Endodermal cell (in vitro differentiated cells): ENCODE measurements around the gene DCP2. TPM values are rescaled to one million over a fixed set of nuclear protein-coding genes. Genes with fewer than 3 reads are reported as not detected.

ENCODE experiments used
- DNase-seq: peaks from one replicate; pipeline ENCODE4 v3.0.0-alpha.2; 2017
- H3K27ac ChIP-seq: 2 replicates; pipeline ENCODE4 v1.5.1; 2013; ENCODE audit warnings: mild to moderate bottlenecking, low read depth, low read length, moderate library complexity
- H3K27me3 ChIP-seq: 2 replicates; pipeline ENCODE4 v1.6.1; 2013; ENCODE audit warnings: mild to moderate bottlenecking, low read length, moderate library complexity; ENCODE audit not compliant: insufficient read depth, control insufficient read depth, poor library complexity, severe bottlenecking
- H3K36me3 ChIP-seq: 2 replicates; pipeline ENCODE4 v1.7.0; 2013; ENCODE audit warnings: mild to moderate bottlenecking, low read length, moderate library complexity; ENCODE audit not compliant: control insufficient read depth, insufficient read depth
- H3K4me1 ChIP-seq: one replicate; pipeline ENCODE4 v1.7.0; 2013; ENCODE audit warnings: low read length; ENCODE audit not compliant: control insufficient read depth, insufficient read depth
- H3K4me3 ChIP-seq: 2 replicates; pipeline ENCODE4 v1.5.1; 2013; ENCODE audit warnings: mild to moderate bottlenecking, low read length, moderate library complexity
- H3K9ac ChIP-seq: 2 replicates; pipeline ENCODE4 v1.6.1; 2013; ENCODE audit warnings: mild to moderate bottlenecking, low read length, moderate library complexity; ENCODE audit not compliant: poor library complexity, severe bottlenecking; ENCODE audit errors: extremely low read depth
- H3K9me3 ChIP-seq: 2 replicates; pipeline ENCODE4 v1.6.1; 2013; ENCODE audit warnings: mild to moderate bottlenecking, low read length, moderate library complexity; ENCODE audit not compliant: control insufficient read depth
- H3K27ac Mint-ChIP-seq: 2 replicates; pipeline ENCODE4 v1.8.0; 2020; ENCODE audit warnings: mixed read lengths
- H3K27me3 Mint-ChIP-seq: 2 replicates; pipeline ENCODE4 v1.8.0; 2021; ENCODE audit warnings: mild to moderate bottlenecking, mixed read lengths; ENCODE audit not compliant: insufficient read depth
- H3K36me3 Mint-ChIP-seq: 2 replicates; pipeline ENCODE4 v1.8.0; 2020; ENCODE audit warnings: low read depth, mixed read lengths
- H3K4me1 Mint-ChIP-seq: 2 replicates; pipeline ENCODE4 v1.8.0; 2020; ENCODE audit warnings: mixed read lengths
- H3K4me3 Mint-ChIP-seq: 2 replicates; pipeline ENCODE4 v1.8.0; 2020; ENCODE audit warnings: mild to moderate bottlenecking, moderate library complexity, mixed read lengths
- H3K9me3 Mint-ChIP-seq: 2 replicates; pipeline ENCODE4 v1.8.0; 2020; ENCODE audit warnings: mild to moderate bottlenecking, mixed read lengths
- WGBS, 2 experiments: methylation state at CpG; one replicate each; pipeline versions ENCODE4 v1.1.5 to v1.1.7; 2013; ENCODE audit warnings: missing lambda C conversion rate in 2 of 2, mixed read lengths in 1 of 2; ENCODE audit not compliant: insufficient coverage in 1 of 2, insufficient read length in 1 of 2; 5-methylcytosine and 5-hydroxymethylcytosine counted together
- total RNA-seq, 2 donors: library from RNA; stranded (reverse); fragmentation: NEBNext Ultra II Directional in 1 of 2; extraction: Animal tissue kit (Norgen Biotek cat#: 25700) in 1 of 2; gene quantifications; 2 replicates in 1 of 2; 3 replicates in 1 of 2; pipeline ENCODE4 v1.2.1, GENCODE V29; 2021
- TF ChIP-seq, protein P1 (sequence below): fragments of 200-600 bp; sonication (generic); conservative IDR thresholded peaks from 2 replicates; pipeline ENCODE4 v1.5.0; 2021; ENCODE audit warnings: antibody characterized with exemption, mild to moderate bottlenecking

DCP2 gene
- total RNA-seq, 2 donors from 2014 or later = 152 to 154 TPM

DNA sequence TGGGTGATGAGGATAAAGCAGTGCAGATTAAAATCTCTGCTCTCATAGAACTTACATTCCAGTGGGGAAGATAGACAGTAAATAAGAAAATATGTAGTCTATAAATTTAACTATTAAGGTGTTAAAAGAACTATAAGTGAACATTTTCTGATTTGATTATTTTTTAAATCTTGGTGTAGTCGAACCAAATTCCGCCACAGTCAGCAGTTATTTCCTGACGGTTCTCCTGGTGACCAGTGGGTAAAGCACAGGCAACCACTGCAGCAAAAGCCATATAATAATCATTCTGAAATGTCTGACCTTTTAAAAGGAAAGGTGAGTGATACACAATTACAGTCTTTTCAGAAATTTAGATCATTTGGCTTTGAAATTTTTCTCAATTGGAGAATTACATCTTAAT lies 27.2 kb downstream of the DCP2 start:
- DNase-seq = no peak
- H3K4me3 Mint-ChIP-seq = no peak overlapping the region
- H3K27ac Mint-ChIP-seq = no peak overlapping the region
- H3K9me3 ChIP-seq = no peaks in the 10 kb centered on the region
- peaks cover 69% of the 10 kb centered on the region for H3K36me3 Mint-ChIP-seq
- no peaks in the 10 kb centered on the region for H3K4me1 Mint-ChIP-seq
- no peak overlapping the region for H3K27ac ChIP-seq
- no peak overlapping the region for H3K4me3 ChIP-seq
- no peak overlapping the region for H3K9ac ChIP-seq
- H3K27me3 Mint-ChIP-seq = no peaks in the 10 kb centered on the region
- WGBS, 2 experiments = 94% methylated on average over 3 of the region's 3 CpGs; no CpG with 5 or more reads in 1 of the 2 experiments
- no peaks in the 10 kb centered on the region for H3K27me3 ChIP-seq
- no peaks in the 10 kb centered on the region for H3K4me1 ChIP-seq
- peaks cover 79% of the 10 kb centered on the region for H3K36me3 ChIP-seq
- TF ChIP-seq, protein P1, sequence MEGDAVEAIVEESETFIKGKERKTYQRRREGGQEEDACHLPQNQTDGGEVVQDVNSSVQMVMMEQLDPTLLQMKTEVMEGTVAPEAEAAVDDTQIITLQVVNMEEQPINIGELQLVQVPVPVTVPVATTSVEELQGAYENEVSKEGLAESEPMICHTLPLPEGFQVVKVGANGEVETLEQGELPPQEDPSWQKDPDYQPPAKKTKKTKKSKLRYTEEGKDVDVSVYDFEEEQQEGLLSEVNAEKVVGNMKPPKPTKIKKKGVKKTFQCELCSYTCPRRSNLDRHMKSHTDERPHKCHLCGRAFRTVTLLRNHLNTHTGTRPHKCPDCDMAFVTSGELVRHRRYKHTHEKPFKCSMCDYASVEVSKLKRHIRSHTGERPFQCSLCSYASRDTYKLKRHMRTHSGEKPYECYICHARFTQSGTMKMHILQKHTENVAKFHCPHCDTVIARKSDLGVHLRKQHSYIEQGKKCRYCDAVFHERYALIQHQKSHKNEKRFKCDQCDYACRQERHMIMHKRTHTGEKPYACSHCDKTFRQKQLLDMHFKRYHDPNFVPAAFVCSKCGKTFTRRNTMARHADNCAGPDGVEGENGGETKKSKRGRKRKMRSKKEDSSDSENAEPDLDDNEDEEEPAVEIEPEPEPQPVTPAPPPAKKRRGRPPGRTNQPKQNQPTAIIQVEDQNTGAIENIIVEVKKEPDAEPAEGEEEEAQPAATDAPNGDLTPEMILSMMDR = no peak
- H3K9me3 Mint-ChIP-seq = no peaks in the 10 kb centered on the region

DNA sequence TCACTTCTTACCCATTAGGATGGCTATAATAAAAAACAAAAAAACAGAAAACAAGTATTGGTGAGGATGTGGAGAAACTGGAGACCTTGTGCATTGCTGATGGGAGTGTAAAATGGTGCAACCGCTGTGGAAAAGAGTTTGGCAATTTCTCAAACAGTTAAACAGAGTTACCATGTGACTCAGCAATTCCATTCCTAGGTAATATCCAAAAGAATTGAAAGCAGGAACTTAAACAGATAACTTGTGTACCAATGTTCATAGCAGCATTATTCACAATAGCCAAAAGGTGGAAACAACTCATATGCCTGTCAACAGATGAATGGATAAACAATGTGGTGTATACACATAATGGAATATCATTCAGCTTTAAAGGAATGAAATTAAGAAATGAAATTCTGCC lies 28.9 kb downstream of the DCP2 start:
- H3K4me3 Mint-ChIP-seq = no peak overlapping the region
- no peaks in the 10 kb centered on the region for H3K4me1 Mint-ChIP-seq
- TF ChIP-seq, protein P1 = no peak
- H3K27ac Mint-ChIP-seq = no peak overlapping the region
- 95 to 100% methylated on average over 1 of the region's 1 CpG for WGBS, 2 experiments
- H3K9me3 ChIP-seq = no peaks in the 10 kb centered on the region
- no peaks in the 10 kb centered on the region for H3K9me3 Mint-ChIP-seq
- H3K36me3 ChIP-seq = peaks cover 84% of the 10 kb centered on the region
- no peak overlapping the region for H3K27ac ChIP-seq
- no peaks in the 10 kb centered on the region for H3K27me3 Mint-ChIP-seq
- H3K9ac ChIP-seq = no peak overlapping the region
- DNase-seq = no peak
- peaks cover 80% of the 10 kb centered on the region for H3K36me3 Mint-ChIP-seq
- H3K27me3 ChIP-seq = no peaks in the 10 kb centered on the region
- no peaks in the 10 kb centered on the region for H3K4me1 ChIP-seq
- H3K4me3 ChIP-seq = no peak overlapping the region

DNA sequence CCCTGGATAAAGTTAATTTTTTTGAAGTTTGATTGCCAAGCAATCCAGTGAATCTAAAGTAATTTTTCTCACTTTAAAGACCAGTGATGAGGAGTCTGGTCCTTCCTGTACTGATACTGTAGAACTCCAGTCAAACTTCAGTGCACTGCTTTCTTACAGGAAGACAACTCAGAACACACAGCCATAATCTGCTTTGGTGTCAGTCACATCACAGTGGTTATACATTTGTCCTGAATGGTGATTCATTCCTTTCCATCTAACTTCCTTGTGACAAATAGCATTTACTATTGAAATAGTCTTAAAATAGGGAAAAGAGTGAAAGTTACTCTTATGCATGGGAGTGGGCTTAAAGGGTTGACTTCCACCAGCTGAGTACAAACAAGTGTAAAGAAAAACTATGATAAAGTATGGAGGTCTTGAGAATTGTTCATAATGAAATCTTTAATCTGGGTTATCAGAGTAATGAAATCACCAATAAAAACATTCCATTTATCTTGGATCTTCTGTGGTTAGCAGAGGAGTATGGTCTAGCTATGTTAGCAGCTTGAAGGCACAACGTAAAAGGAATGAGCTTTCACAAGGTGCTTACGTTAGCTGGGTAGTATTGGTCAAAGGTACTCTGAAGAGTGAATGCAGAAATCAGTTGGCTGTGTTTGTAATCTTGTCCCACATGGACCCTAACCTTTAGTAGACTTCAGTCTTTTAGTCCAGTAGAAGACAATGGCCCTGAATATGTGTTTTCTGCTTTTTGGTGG lies 41.5 kb downstream of the DCP2 start:
- Mint-ChIP-seq H3K4me3 (no peak overlapping the region), H3K36me3 (peaks cover 43% of the 10 kb centered on the region), H3K4me1 (no peaks in the 10 kb centered on the region), H3K27ac (no peak overlapping the region), H3K9me3 (no peaks in the 10 kb centered on the region), H3K27me3 (no peaks in the 10 kb centered on the region)
- WGBS, 2 experiments = 83 to 96% methylated on average over 2 of the region's 2 CpGs
- H3K9me3 ChIP-seq = no peaks in the 10 kb centered on the region
- no peaks in the 10 kb centered on the region for H3K4me1 ChIP-seq
- H3K27me3 ChIP-seq = no peaks in the 10 kb centered on the region
- H3K9ac ChIP-seq = no peak overlapping the region
- no peak for DNase-seq
- peaks cover 89% of the 10 kb centered on the region for H3K36me3 ChIP-seq
- H3K4me3 ChIP-seq = no peak overlapping the region
- TF ChIP-seq, protein P1 = no peak
- no peak overlapping the region for H3K27ac ChIP-seq
